Stimulated activated CD4-positive, alpha-beta T cell treated with anti-CD3 and anti-CD28 coated beads, TNF-alpha, amount 100 ng/mL, for 48 hours (primary cell): ENCODE results near the gene CCDC178.
"Not testable (repeated sequence)": the region's sequence is repeated elsewhere in the genome, so short reads cannot be mapped to it uniquely, and the experiment has no call there.

Experiments used
- DNase-seq, 3 donors: peaks; one replicate each; pipeline ENCODE4 v3.0.0-alpha.2; 2020; ENCODE audit warnings: low read depth in 3 of 3

CCDC178 gene

DNA sequence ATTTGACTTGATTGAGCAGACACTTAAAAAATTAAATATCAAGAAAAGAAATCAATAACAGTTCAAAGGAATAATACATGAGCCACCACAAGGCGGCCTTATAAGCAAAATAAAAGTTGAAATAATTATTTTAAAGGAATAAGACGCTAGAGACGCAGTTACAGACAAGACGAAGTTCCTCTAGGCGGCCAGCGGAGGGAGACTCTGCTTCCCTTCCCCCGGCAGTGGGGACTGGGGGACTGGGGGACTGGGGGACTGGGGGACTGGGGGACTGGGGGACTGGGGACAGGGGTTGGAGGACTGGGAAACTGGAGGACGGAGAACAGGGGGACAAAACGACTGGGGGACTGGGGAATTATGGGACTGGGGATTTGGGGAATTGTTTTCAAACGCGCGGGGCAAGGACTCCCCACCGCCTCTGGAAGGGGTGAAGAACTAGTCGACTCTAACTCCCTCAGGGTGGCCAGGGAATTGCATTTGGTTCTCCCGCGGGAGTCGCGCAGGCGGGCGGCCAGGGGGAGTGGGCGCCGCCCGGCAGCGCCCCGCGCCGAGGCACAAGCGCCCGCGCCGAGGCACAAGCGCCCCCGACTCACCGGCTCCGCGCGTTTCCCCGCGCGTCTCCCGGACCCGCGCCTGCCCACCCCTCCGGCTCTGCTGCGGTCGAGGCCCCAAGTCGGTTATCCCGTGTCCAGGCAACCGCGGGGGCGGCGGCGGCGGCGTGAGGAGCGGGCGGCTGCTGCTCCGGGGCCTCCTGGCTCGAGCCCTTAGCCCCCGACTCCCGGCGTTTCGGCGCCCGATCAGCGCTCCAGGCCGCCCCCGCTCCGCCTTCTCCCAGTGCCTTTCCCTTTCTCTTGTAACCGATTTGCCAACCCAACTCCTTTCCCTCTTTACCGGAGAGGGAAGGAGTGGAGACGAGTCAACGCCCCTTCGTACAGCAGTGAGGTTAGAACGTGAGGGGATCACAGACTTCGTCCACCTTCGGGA, at the start of gene CCDC178:
Gene CCDC178, minus strand, starts transcription at position 662 of the 984 bp plus-strand sequence. CDS start 28,633 bp downstream, outside the sequence.
- no peak for DNase-seq

DNA sequence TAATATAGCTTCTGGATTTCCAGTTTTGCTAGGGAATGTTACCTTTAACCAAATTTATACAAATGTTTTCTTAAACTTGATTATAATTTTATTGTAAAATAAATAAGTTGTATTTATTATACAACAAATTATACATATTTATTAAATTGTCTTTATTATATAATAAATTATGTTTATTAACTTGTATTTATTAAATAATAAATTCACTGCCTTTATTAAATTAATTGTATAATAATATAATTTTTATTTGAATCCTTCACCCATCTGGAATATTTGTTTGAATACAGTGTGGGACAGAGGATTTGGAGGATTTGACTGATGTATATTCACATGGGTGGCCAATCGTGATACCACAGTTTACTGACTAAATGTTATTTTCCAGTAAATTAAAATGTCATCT, 43.4 kb upstream of the CCDC178 start:
- no peak for DNase-seq

DNA sequence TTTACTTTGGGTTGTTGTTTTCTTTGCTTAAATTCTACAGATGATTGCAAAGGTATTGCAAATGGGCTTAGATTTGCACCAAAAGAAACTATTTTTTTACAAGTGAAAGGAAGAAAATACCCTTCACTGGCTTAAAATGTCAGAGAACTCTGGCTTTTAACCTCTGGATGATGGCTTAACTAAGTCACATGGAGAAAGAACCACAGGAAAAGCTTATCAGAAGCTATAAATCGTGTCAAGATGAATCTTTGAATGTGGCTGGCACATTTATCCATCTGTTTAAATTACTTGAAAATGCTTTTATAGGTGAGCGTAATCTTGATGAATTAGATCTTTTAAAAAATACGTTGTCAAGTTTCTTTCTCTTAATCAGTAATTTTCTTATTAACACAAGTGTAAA, 32.0 kb upstream of the CCDC178 start:
- DNase-seq, result no peak

DNA sequence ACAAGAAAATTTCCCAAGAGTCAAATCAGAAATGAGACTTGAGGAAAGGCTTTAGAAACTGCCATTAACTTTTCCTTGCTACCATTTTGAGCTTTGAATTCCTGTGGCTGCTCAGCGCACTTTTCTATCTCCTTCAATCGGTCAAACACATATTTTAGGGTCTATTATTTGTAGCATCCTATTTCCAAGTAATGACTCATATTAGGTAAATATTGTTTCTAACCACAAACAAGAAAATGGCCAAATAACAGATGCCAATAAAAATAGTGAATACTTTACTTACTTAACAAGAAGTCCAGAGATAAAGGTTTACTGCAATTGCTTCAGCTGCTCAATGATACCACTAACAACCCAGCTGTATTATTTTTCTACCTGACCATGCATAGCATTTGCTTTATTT, 29.7 kb upstream of the CCDC178 start:
- DNase-seq, result no peak

- no peak for DNase-seq
Measured at GRCh38 chr18:33469699-33470098, 29.2 kb upstream of the CCDC178 start.

GRCh38 chr18:33467531-33467930, 27.0 kb upstream of the CCDC178 start:
- DNase-seq, result no peak

GRCh38 chr18:33466822-33467221, 26.3 kb upstream of the CCDC178 start:
- no peak for DNase-seq

- DNase-seq, result no peak
Measured at GRCh38 chr18:33460681-33461080, 20.2 kb upstream of the CCDC178 start.

- DNase-seq, result no peak
Measured at GRCh38 chr18:33459612-33460011, 19.1 kb upstream of the CCDC178 start.

- DNase-seq, result no peak
Measured at GRCh38 chr18:33446604-33447003, 6.1 kb upstream of the CCDC178 start.

GRCh38 chr18:33444709-33445108, 4.2 kb upstream of the CCDC178 start:
- no peak for DNase-seq

GRCh38 chr18:33432857-33433256, 7.7 kb downstream of the CCDC178 start:
- DNase-seq, result no peak

- no peak for DNase-seq
Measured at GRCh38 chr18:33427549-33427948, 13.0 kb downstream of the CCDC178 start.

DNA sequence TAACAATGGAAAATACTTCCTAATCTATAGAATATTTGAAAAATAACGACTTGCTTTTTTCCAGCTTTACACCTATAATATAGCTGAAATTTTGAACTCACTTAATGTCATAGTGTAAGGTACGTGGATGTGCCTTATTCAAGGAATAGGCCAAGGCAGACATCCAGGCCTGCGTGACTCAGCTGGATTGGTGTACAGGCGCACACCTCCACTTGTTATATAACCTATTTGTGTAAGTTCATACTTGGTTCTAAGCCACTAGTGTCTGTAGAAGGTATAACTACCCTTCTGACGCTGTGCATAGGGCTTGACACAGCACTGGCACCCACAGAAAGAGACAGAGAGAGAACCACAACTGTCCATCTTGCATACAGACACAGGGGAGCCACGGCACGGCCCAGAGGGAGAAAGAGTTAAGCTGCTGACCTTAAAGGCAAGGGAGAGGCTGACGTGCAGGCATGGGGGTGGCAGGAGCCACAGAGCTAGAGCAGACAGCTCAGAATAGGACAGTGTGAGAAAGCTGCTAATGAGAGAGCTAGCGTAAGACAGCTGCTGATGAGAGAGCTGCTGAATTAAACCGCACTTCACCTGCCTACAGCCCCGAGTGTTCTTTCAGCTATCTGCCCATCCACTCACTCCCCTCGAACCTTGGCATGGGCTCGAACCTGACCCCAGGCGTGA, 16.1 kb downstream of the CCDC178 start:
- no peak for DNase-seq

DNA sequence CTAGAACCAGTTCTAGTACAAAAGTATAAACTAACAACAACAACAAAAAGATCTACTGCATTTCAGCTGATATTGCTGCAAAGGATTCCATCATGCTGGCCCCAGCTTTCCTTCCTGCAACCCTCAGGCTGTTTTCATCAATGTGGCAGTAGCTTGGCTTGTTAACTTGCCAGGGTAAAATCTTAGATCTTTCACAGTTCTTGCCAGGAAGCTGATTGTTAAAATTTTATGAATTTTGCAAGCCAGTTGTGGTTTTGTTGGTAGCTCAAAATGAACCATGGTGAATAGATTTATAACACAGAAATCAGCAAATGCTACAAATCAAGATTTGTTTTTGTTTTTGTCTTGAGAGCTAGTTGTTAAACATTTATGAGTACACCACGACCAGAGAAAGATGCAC, 19.3 kb downstream of the CCDC178 start:
- no peak for DNase-seq

- DNase-seq, result no peak
Measured at GRCh38 chr18:33404244-33404873, 36.2 kb downstream of the CCDC178 start.

GRCh38 chr18:33398939-33399338, 41.6 kb downstream of the CCDC178 start:
- DNase-seq, result not testable (repeated sequence)

DNA sequence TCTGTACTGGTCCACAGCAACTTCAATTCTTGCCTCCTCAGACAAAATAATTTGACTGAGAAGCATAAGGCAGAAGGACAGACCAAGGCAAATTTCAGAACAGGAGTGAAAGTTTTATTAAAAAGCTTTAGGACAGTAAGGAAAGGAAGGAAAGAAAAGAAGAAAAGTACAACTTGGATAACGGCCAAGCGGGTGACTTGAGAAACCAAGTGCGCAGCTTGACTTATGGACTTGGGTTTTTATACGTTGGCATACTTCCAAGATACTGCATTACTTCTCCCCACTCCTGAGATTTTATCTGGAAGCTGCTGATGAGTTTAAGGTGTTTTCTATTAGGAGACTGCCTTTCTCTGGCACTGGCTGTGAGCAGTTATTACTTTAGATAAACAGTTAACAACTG, 64.7 kb downstream of the CCDC178 start:
- no peak for DNase-seq

- DNase-seq, result no peak
Measured at GRCh38 chr18:33372442-33372841, 68.1 kb downstream of the CCDC178 start.

GRCh38 chr18:33369711-33370449, 70.6 kb downstream of the CCDC178 start:
- DNase-seq, result no peak

- no peak for DNase-seq
Measured at GRCh38 chr18:33356735-33357134, 83.8 kb downstream of the CCDC178 start.

DNA sequence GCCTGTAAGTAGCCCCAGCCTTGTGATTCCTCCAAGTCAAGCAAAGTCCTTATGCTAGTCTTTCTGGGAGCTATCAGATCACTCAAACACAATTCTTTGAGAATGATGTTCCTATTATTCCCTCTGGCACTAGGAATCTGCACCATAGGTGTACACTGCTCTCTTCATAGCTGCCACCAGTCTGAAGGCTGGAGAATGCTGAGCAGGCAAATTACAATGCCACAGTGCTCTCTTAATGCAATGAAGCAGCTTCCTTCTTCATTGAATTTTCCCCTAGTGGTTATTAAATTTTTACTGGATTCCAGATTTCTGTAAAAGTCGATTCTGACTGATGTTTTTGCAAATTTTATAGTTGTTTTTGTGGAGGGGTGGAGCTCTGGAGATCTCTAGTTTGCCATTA, 84.8 kb downstream of the CCDC178 start:
- DNase-seq, result no peak
